Prostate gland (tissue), 2 donors: ENCODE data around the gene ABCA10.

Experiments
- CTCF ChIP-seq, 4 experiments: fragments of 200-600 bp in 2 of 4; fragments of 450-650 bp in 2 of 4; sonication (generic) in 2 of 4; IDR thresholded peaks; 1 replicate in 3 of 4; 2 replicates in 1 of 4; pipeline ENCODE4 v1.5.1; 2016 to 2019; ENCODE audit warnings: antibody characterized with exemption in 4 of 4, mild to moderate bottlenecking in 2 of 4, moderate library complexity in 2 of 4
- POLR2A ChIP-seq: fragments of 450-650 bp; IDR thresholded peaks from one replicate; pipeline ENCODE4 v1.6.1; 2016; ENCODE audit warnings: antibody characterized with exemption, mild to moderate bottlenecking

GRCh38 chr17:69192754-69193153 is 35.9 kb downstream of the ABCA10 start:
- TF ChIP-seq CTCF (IDR thresholded peaks at IDR 0.05): no peak
- TF ChIP-seq POLR2A: no peak
